Stimulated activated CD8-positive, alpha-beta memory T cell treated with anti-CD3 and anti-CD28 coated beads, Interleukin-12 subunit alpha, Interleukin-12 subunit beta, amount 100 ng/mL, for 4 hours (primary cell): ENCODE measurements around the gene PSEN2.
"Not testable (repeated sequence)": the region's sequence is repeated elsewhere in the genome, so short reads cannot be mapped to it uniquely, and the experiment has no call there.

Experiments
- DNase-seq: peaks from one replicate; pipeline ENCODE4 v3.0.0-alpha.2; 2020; ENCODE audit warnings: low read depth

The PSEN2 gene

GRCh38 chr1:226916497-226916896 is 46.1 kb downstream of the PSEN2 start:
- no peak for DNase-seq

GRCh38 chr1:226919587-226919986 is 49.2 kb downstream of the PSEN2 start:
- no peak for DNase-seq

GRCh38 chr1:226919995-226920394 is 49.6 kb downstream of the PSEN2 start:
- DNase-seq: no peak

GRCh38 chr1:226920446-226920894 is 50.1 kb downstream of the PSEN2 start:
- no peak for DNase-seq

- no peak for DNase-seq
Measured at GRCh38 chr1:226921504-226921903, 51.1 kb downstream of the PSEN2 start.

GRCh38 chr1:226929260-226930111 is 59.1 kb downstream of the PSEN2 start:
- not testable (repeated sequence) for DNase-seq

- DNase-seq: no peak
Measured at GRCh38 chr1:226934483-226935237, 64.2 kb downstream of the PSEN2 start.

- no peak for DNase-seq
Measured at GRCh38 chr1:226937940-226938725, 67.7 kb downstream of the PSEN2 start.

- DNase-seq: no peak
Measured at GRCh38 chr1:226938903-226939437, 68.6 kb downstream of the PSEN2 start.

- peak; percentile 44 for DNase-seq
Measured at GRCh38 chr1:226939438-226940028, 69.1 kb downstream of the PSEN2 start.

GRCh38 chr1:226940029-226940805 is 69.8 kb downstream of the PSEN2 start, which contains the start of gene COQ8A:
Gene COQ8A, plus strand, starts transcription at chr1:226940294. Its CDS starts 21,092 bp downstream, at chr1:226961386.
- DNase-seq: peak; percentile 98

- DNase-seq: no peak
Measured at GRCh38 chr1:226940806-226941067, 70.3 kb downstream of the PSEN2 start.

GRCh38 chr1:226942392-226942791 is 72.0 kb downstream of the PSEN2 start:
- DNase-seq: no peak

- DNase-seq: no peak
Measured at GRCh38 chr1:226943156-226943555, 72.7 kb downstream of the PSEN2 start.

- DNase-seq: no peak
Measured at GRCh38 chr1:226943927-226944326, 73.5 kb downstream of the PSEN2 start.

GRCh38 chr1:226945106-226945857 is 74.9 kb downstream of the PSEN2 start:
- DNase-seq: no peak
